WTC11 (cell line): Measurements from ENCODE around the gene SDCCAG8. TPM values are rescaled to one million over a fixed set of nuclear protein-coding genes. Genes with fewer than 3 reads are reported as not detected.

ENCODE experiments used
- CREM ChIP-seq: sonication (generic); formaldehyde crosslinking; IDR thresholded peaks from 2 replicates; pipeline ENCODE4 v1.8.1; 2022; ENCODE audit warnings: mild to moderate bottlenecking, missing genetic modification reagents, moderate library complexity
- ELF4 ChIP-seq: sonication (generic); formaldehyde crosslinking; IDR thresholded peaks from 2 replicates; pipeline ENCODE4 v1.8.1; 2022; ENCODE audit warnings: low read depth, mild to moderate bottlenecking, moderate library complexity, missing genetic modification reagents
- EMX1 ChIP-seq: fragments of 250-450 bp; sonication (Bioruptor Pico); IDR thresholded peaks from 2 replicates; pipeline ENCODE4 v1.8.0; 2021; ENCODE audit warnings: mild to moderate bottlenecking
- ESRRA ChIP-seq: sonication (generic); formaldehyde crosslinking; IDR thresholded peaks from 2 replicates; pipeline ENCODE4 v1.8.1; 2022; ENCODE audit warnings: mild to moderate bottlenecking, missing genetic modification reagents, borderline replicate concordance
- FOXP1 ChIP-seq: sonication (generic); formaldehyde crosslinking; IDR thresholded peaks from 2 replicates; pipeline ENCODE4 v1.8.0; 2022; ENCODE audit warnings: missing genetic modification reagents, mild to moderate bottlenecking, moderate library complexity, borderline replicate concordance
- GABPB1 ChIP-seq: sonication (generic); formaldehyde crosslinking; IDR thresholded peaks from 2 replicates; pipeline ENCODE4 v1.8.1; 2023; ENCODE audit warnings: mild to moderate bottlenecking, missing genetic modification reagents
- HMGA2 ChIP-seq: fragments of 250-450 bp; sonication (Bioruptor Pico); IDR thresholded peaks from 2 replicates; pipeline ENCODE4 v1.4.0; 2021; ENCODE audit warnings: mild to moderate bottlenecking, moderate library complexity
- MXD4 ChIP-seq: fragments of 250-450 bp; sonication (Bioruptor Pico); IDR thresholded peaks from 2 replicates; pipeline ENCODE4 v1.8.0; 2021; ENCODE audit warnings: mild to moderate bottlenecking, moderate library complexity, borderline replicate concordance
- NFE2L1 ChIP-seq: sonication (generic); formaldehyde crosslinking; IDR thresholded peaks from 2 replicates; pipeline ENCODE4 v1.8.1; 2023; ENCODE audit warnings: missing genetic modification reagents
- NFYB ChIP-seq: sonication (generic); formaldehyde crosslinking; conservative IDR thresholded peaks from 2 replicates; pipeline ENCODE4 v1.8.0; 2022; ENCODE audit warnings: low read depth, missing genetic modification reagents
- NR2C2 ChIP-seq: sonication (generic); formaldehyde crosslinking; IDR thresholded peaks from 2 replicates; pipeline ENCODE4 v1.8.0; 2022; ENCODE audit warnings: mild to moderate bottlenecking, missing genetic modification reagents
- NR3C1 ChIP-seq: sonication (generic); formaldehyde crosslinking; conservative IDR thresholded peaks from 2 replicates; pipeline ENCODE4 v1.8.1; 2023; ENCODE audit warnings: low read depth, mild to moderate bottlenecking, missing genetic modification reagents
- RELA ChIP-seq: sonication (generic); formaldehyde crosslinking; IDR thresholded peaks from 2 replicates; pipeline ENCODE4 v1.8.1; 2022; ENCODE audit warnings: missing genetic modification reagents, mild to moderate bottlenecking, borderline replicate concordance
- TCF7 ChIP-seq: sonication (generic); formaldehyde crosslinking; IDR thresholded peaks from 2 replicates; pipeline ENCODE4 v1.8.0; 2022; ENCODE audit warnings: mild to moderate bottlenecking, low read depth, missing genetic modification reagents, moderate library complexity
- ZNF317 ChIP-seq: sonication (generic); formaldehyde crosslinking; IDR thresholded peaks from 2 replicates; pipeline ENCODE4 v1.8.1; 2023; ENCODE audit warnings: low read depth, mild to moderate bottlenecking, moderate library complexity, missing genetic modification reagents, borderline replicate concordance
- ZNF396 ChIP-seq: fragments of 250-450 bp; sonication (Bioruptor Pico); IDR thresholded peaks from 2 replicates; pipeline ENCODE4 v1.8.0; 2021; ENCODE audit warnings: mild to moderate bottlenecking, moderate library complexity, borderline replicate concordance
- total RNA-seq: library from RNA; stranded (reverse); gene quantifications from 3 replicates; pipeline ENCODE4 v1.2.3, GENCODE V29; 2021
- TF ChIP-seq, protein P1 (sequence below): fragments of 200-600 bp; IDR thresholded peaks from 2 replicates; pipeline ENCODE4 v1.8.0; 2022; ENCODE audit warnings: antibody characterized with exemption
- TF ChIP-seq, protein P2 (sequence below): sonication (generic); formaldehyde crosslinking; IDR thresholded peaks from 2 replicates; pipeline ENCODE4 v1.8.1; 2022; ENCODE audit warnings: missing genetic modification reagents, borderline replicate concordance
- TF ChIP-seq, protein P3 (sequence below): sonication (generic); formaldehyde crosslinking; IDR thresholded peaks from 2 replicates; pipeline ENCODE4 v1.8.0; 2023; ENCODE audit warnings: mild to moderate bottlenecking, missing genetic modification reagents
- TF ChIP-seq, protein P4 (sequence below): sonication (generic); formaldehyde crosslinking; IDR thresholded peaks from 2 replicates; pipeline ENCODE4 v1.8.0; 2022; ENCODE audit warnings: mild to moderate bottlenecking, missing genetic modification reagents
- TF ChIP-seq, protein P5 (sequence below): fragments of 250-450 bp; sonication (Bioruptor Pico); conservative IDR thresholded peaks from 2 replicates; pipeline ENCODE4 v1.9.0; 2021; ENCODE audit warnings: mild to moderate bottlenecking
- TF ChIP-seq, protein P6 (sequence below): fragments of 250-450 bp; sonication (Bioruptor Pico); IDR thresholded peaks from 2 replicates; pipeline ENCODE4 v1.8.0; 2021; ENCODE audit warnings: mild to moderate bottlenecking
- TF ChIP-seq, protein P7 (sequence below): sonication (generic); formaldehyde crosslinking; IDR thresholded peaks from 2 replicates; pipeline ENCODE4 v1.8.1; 2023; ENCODE audit warnings: mild to moderate bottlenecking, missing genetic modification reagents
- TF ChIP-seq, protein P8 (sequence below): sonication (generic); formaldehyde crosslinking; IDR thresholded peaks from 2 replicates; pipeline ENCODE4 v1.8.1; 2023; ENCODE audit warnings: mild to moderate bottlenecking, missing genetic modification reagents, moderate library complexity

SDCCAG8 gene
- total RNA-seq, 1 experiment from 2014 or later: 44.3 TPM

DNA sequence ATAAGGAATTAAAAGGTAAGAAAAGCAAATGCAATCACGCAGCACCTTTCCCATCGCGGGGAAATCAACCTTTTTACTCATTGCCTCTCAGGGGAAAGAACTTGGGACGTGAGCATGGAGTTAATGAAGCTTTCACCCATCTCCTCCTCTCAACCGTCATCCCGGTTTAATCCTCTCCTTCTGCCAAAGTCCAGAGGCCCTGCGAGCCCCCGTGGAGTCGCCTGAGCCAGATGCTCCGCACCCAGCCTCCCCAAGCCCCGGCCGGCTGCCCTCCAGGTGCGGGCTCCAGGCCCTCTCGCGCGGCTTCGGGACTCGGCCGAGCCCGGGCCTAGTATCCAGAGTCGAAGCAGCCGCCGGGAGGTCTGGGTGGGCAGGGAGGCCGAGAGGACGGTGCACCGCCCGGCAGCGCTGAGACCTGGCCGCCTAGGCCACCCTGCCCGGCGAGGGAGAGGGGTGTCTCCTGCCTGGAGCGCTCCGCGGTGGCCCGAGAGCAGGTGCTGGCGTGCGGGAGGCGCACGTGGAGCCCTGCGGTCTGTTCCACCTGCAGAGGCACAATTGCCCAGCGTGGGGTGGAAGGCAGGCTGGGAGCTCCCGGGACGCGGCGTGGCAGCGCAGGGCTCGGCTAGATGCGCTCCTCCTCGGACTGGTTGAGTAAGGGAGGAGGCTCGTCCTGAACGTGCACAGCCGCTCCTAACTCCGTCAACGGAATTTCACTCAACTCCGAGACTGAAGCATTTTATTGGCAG, 218.5 kb downstream of the SDCCAG8 start (continued):
- TF ChIP-seq, protein P1, sequence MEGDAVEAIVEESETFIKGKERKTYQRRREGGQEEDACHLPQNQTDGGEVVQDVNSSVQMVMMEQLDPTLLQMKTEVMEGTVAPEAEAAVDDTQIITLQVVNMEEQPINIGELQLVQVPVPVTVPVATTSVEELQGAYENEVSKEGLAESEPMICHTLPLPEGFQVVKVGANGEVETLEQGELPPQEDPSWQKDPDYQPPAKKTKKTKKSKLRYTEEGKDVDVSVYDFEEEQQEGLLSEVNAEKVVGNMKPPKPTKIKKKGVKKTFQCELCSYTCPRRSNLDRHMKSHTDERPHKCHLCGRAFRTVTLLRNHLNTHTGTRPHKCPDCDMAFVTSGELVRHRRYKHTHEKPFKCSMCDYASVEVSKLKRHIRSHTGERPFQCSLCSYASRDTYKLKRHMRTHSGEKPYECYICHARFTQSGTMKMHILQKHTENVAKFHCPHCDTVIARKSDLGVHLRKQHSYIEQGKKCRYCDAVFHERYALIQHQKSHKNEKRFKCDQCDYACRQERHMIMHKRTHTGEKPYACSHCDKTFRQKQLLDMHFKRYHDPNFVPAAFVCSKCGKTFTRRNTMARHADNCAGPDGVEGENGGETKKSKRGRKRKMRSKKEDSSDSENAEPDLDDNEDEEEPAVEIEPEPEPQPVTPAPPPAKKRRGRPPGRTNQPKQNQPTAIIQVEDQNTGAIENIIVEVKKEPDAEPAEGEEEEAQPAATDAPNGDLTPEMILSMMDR: no peak
- TF ChIP-seq NFYB (CRISPR knock-in tag) (no peak), TCF7 (CRISPR knock-in tag) (no peak), FOXP1 (CRISPR knock-in tag) (peak; percentile 86), ESRRA (CRISPR knock-in tag) (no peak), ZNF396 (CRISPR knock-in tag) (no peak), HMGA2 (CRISPR knock-in tag) (no peak), EMX1 (CRISPR knock-in tag) (no peak), ZNF317 (CRISPR knock-in tag) (no peak), CREM (CRISPR knock-in tag) (0 out of 2 replicates have a peak, but pooled peaks have one; percentile 31), NR2C2 (CRISPR knock-in tag) (no peak), MXD4 (CRISPR knock-in tag) (no peak), NFE2L1 (CRISPR knock-in tag) (no peak), NR3C1 (CRISPR knock-in tag) (no peak), RELA (peak; percentile 86; the same call in 1 of the 2 replicates), GABPB1 (CRISPR knock-in tag) (no peak), ELF4 (CRISPR knock-in tag) (no peak)
- TF ChIP-seq, protein P2, sequence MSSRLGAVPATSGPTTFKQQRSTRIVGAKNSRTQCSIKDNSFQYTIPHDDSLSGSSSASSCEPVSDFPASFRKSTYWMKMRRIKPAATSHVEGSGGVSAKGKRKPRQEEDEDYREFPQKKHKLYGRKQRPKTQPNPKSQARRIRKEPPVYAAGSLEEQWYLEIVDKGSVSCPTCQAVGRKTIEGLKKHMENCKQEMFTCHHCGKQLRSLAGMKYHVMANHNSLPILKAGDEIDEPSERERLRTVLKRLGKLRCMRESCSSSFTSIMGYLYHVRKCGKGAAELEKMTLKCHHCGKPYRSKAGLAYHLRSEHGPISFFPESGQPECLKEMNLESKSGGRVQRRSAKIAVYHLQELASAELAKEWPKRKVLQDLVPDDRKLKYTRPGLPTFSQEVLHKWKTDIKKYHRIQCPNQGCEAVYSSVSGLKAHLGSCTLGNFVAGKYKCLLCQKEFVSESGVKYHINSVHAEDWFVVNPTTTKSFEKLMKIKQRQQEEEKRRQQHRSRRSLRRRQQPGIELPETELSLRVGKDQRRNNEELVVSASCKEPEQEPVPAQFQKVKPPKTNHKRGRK (CRISPR knock-in tag): no peak
- TF ChIP-seq, protein P3, sequence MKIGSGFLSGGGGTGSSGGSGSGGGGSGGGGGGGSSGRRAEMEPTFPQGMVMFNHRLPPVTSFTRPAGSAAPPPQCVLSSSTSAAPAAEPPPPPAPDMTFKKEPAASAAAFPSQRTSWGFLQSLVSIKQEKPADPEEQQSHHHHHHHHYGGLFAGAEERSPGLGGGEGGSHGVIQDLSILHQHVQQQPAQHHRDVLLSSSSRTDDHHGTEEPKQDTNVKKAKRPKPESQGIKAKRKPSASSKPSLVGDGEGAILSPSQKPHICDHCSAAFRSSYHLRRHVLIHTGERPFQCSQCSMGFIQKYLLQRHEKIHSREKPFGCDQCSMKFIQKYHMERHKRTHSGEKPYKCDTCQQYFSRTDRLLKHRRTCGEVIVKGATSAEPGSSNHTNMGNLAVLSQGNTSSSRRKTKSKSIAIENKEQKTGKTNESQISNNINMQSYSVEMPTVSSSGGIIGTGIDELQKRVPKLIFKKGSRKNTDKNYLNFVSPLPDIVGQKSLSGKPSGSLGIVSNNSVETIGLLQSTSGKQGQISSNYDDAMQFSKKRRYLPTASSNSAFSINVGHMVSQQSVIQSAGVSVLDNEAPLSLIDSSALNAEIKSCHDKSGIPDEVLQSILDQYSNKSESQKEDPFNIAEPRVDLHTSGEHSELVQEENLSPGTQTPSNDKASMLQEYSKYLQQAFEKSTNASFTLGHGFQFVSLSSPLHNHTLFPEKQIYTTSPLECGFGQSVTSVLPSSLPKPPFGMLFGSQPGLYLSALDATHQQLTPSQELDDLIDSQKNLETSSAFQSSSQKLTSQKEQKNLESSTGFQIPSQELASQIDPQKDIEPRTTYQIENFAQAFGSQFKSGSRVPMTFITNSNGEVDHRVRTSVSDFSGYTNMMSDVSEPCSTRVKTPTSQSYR: no peak
- TF ChIP-seq, protein P4, sequence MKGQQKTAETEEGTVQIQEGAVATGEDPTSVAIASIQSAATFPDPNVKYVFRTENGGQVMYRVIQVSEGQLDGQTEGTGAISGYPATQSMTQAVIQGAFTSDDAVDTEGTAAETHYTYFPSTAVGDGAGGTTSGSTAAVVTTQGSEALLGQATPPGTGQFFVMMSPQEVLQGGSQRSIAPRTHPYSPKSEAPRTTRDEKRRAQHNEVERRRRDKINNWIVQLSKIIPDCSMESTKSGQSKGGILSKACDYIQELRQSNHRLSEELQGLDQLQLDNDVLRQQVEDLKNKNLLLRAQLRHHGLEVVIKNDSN (CRISPR knock-in tag): 0 out of 2 replicates have a peak, but pooled peaks have one; percentile 36
- TF ChIP-seq, protein P5, sequence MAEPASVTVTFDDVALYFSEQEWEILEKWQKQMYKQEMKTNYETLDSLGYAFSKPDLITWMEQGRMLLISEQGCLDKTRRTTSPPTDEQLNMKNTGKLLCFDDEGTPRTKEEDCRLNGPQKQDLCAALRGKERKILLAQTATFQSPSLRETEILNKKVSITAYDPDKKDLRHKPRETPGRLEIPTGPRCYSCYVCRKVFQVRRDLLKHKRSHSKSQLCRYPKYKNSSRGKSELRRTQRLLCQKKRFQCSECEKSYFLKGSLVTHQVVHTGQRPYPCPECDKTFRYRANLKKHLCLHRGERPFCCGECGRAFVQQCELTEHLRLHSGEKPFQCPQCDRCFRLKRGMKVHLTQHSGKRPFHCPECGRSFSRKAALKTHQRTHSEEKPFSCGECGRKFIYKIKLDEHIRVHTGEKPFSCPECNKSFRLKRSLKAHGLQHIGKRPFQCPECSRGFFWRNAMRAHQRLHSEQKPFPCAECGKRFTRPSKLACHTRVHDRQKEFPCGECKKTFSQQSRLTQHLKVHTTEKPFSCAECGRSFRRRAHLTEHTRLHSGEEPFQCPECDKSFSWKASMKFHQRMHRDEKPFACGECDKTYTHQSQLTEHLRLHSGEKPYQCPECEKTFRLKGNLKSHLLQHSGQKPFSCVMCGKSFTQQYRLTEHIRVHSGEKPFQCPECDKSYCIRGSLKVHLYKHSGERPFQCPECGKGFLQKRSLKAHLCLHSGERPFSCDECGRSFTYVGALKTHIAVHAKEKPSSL (CRISPR knock-in tag): no peak
- TF ChIP-seq, protein P6, sequence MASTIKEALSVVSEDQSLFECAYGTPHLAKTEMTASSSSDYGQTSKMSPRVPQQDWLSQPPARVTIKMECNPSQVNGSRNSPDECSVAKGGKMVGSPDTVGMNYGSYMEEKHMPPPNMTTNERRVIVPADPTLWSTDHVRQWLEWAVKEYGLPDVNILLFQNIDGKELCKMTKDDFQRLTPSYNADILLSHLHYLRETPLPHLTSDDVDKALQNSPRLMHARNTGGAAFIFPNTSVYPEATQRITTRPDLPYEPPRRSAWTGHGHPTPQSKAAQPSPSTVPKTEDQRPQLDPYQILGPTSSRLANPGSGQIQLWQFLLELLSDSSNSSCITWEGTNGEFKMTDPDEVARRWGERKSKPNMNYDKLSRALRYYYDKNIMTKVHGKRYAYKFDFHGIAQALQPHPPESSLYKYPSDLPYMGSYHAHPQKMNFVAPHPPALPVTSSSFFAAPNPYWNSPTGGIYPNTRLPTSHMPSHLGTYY (CRISPR knock-in tag): no peak
- TF ChIP-seq, protein P7, sequence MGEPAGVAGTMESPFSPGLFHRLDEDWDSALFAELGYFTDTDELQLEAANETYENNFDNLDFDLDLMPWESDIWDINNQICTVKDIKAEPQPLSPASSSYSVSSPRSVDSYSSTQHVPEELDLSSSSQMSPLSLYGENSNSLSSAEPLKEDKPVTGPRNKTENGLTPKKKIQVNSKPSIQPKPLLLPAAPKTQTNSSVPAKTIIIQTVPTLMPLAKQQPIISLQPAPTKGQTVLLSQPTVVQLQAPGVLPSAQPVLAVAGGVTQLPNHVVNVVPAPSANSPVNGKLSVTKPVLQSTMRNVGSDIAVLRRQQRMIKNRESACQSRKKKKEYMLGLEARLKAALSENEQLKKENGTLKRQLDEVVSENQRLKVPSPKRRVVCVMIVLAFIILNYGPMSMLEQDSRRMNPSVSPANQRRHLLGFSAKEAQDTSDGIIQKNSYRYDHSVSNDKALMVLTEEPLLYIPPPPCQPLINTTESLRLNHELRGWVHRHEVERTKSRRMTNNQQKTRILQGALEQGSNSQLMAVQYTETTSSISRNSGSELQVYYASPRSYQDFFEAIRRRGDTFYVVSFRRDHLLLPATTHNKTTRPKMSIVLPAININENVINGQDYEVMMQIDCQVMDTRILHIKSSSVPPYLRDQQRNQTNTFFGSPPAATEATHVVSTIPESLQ: no peak
- TF ChIP-seq, protein P8, sequence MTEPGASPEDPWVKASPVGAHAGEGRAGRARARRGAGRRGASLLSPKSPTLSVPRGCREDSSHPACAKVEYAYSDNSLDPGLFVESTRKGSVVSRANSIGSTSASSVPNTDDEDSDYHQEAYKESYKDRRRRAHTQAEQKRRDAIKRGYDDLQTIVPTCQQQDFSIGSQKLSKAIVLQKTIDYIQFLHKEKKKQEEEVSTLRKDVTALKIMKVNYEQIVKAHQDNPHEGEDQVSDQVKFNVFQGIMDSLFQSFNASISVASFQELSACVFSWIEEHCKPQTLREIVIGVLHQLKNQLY (CRISPR knock-in tag): no peak
